OCI-M1 (cell line): ENCODE data around the gene RBM20.

ENCODE experiments used
- DNase-seq: peaks from one replicate; lab custom pipeline; 2025; lab: John Stamatoyannopoulos, UW

RBM20 gene

GRCh38 chr10:110679486-110680272 is 35.5 kb downstream of the RBM20 start:
- DNase-seq = no peak

- DNase-seq = no peak
Observed at GRCh38 chr10:110680273-110681020, 36.3 kb downstream of the RBM20 start.

- peak; percentile 69 for DNase-seq
Observed at GRCh38 chr10:110681023-110681681, 37.0 kb downstream of the RBM20 start.

GRCh38 chr10:110682348-110682747 is 38.2 kb downstream of the RBM20 start:
- no peak for DNase-seq

GRCh38 chr10:110684800-110685446 is 40.8 kb downstream of the RBM20 start:
- DNase-seq = no peak

GRCh38 chr10:110686047-110686446 is 41.9 kb downstream of the RBM20 start:
- DNase-seq = no peak

- no peak for DNase-seq
Observed at GRCh38 chr10:110686949-110687348, 42.8 kb downstream of the RBM20 start.

- DNase-seq = no peak
Observed at GRCh38 chr10:110687400-110687799, 43.3 kb downstream of the RBM20 start.

- no peak for DNase-seq
Observed at GRCh38 chr10:110691139-110691538, 47.0 kb downstream of the RBM20 start.

GRCh38 chr10:110694263-110694662 is 50.1 kb downstream of the RBM20 start:
- no peak for DNase-seq

GRCh38 chr10:110694820-110695538 is 50.8 kb downstream of the RBM20 start:
- DNase-seq = no peak

- DNase-seq = no peak
Observed at GRCh38 chr10:110695539-110695886, 51.4 kb downstream of the RBM20 start.

- no peak for DNase-seq
Observed at GRCh38 chr10:110696436-110696835, 52.3 kb downstream of the RBM20 start.

- no peak for DNase-seq
Observed at GRCh38 chr10:110698340-110698739, 54.2 kb downstream of the RBM20 start.

GRCh38 chr10:110698782-110699201 is 54.7 kb downstream of the RBM20 start:
- DNase-seq = no peak

- peak; percentile 8 for DNase-seq
Observed at GRCh38 chr10:110699859-110700468, 55.8 kb downstream of the RBM20 start.

GRCh38 chr10:110700947-110701616 is 56.9 kb downstream of the RBM20 start:
- DNase-seq = no peak

GRCh38 chr10:110701617-110701971 is 57.5 kb downstream of the RBM20 start:
- DNase-seq = no peak

GRCh38 chr10:110704070-110704469 is 59.9 kb downstream of the RBM20 start:
- DNase-seq = no peak

- no peak for DNase-seq
Observed at GRCh38 chr10:110704906-110705476, 60.9 kb downstream of the RBM20 start.
